GM23338 (cell line): ENCODE measurements around the gene DDX39A. TPM values are rescaled to one million over a fixed set of nuclear protein-coding genes. Genes with fewer than 3 reads are reported as not detected.

Experiments used
- ATAC-seq: fragments of 200-7000 bp; cut with Tn5 transposase; 3 replicates; pipeline ENCODE4 v1.9.1; 2020
- DNase-seq: peaks from one replicate; pipeline ENCODE4 v3.0.0-alpha.2; 2015; ENCODE audit warnings: low spot score
- H2AFZ ChIP-seq: fragments of 200-600 bp; sonication (generic); 2 replicates; pipeline ENCODE4 v1.8.0; 2016; ENCODE audit warnings: antibody characterized with exemption, mild to moderate bottlenecking, moderate library complexity
- H3F3A ChIP-seq: fragments of 200-600 bp; sonication (generic); replicated peaks from 2 replicates; pipeline ENCODE4 v1.8.0; 2017; ENCODE audit warnings: antibody characterized with exemption, mixed run types, low read depth
- H3K27ac ChIP-seq: fragments of 200-600 bp; sonication (generic); 2 replicates; pipeline ENCODE4 v1.6.1; 2016; ENCODE audit warnings: low read depth
- H3K27me3 ChIP-seq: fragments of 200-600 bp; sonication (generic); 2 replicates; pipeline ENCODE4 v1.8.0; 2016; ENCODE audit warnings: mild to moderate bottlenecking, mixed run types, moderate library complexity; ENCODE audit not compliant: insufficient read depth
- H3K36me3 ChIP-seq: fragments of 200-600 bp; sonication (generic); 2 replicates; pipeline ENCODE4 v1.8.0; 2016; ENCODE audit warnings: mild to moderate bottlenecking; ENCODE audit not compliant: insufficient read depth
- H3K4me1 ChIP-seq: fragments of 200-600 bp; sonication (generic); 2 replicates; pipeline ENCODE4 v1.8.0; 2016; ENCODE audit warnings: mild to moderate bottlenecking, moderate library complexity; ENCODE audit not compliant: insufficient read depth
- H3K4me2 ChIP-seq: fragments of 200-600 bp; sonication (generic); 2 replicates; pipeline ENCODE4 v1.7.1; 2017; ENCODE audit warnings: mixed run types
- H3K4me3 ChIP-seq: fragments of 200-600 bp; sonication (generic); 2 replicates; pipeline ENCODE4 v1.6.1; 2016; ENCODE audit warnings: mixed run types
- H3K79me2 ChIP-seq: fragments of 200-600 bp; sonication (generic); replicated peaks from 2 replicates; pipeline ENCODE4 v1.8.0; 2017; ENCODE audit warnings: mild to moderate bottlenecking; ENCODE audit not compliant: insufficient read depth
- H3K9me2 ChIP-seq: fragments of 200-600 bp; sonication (generic); 2 replicates; pipeline ENCODE4 v1.8.0; 2017; ENCODE audit not compliant: insufficient read depth
- H4K20me1 ChIP-seq: fragments of 200-600 bp; sonication (generic); replicated peaks from 2 replicates; pipeline ENCODE4 v1.8.0; 2017; ENCODE audit warnings: mild to moderate bottlenecking; ENCODE audit not compliant: insufficient read depth
- H3K27ac Mint-ChIP-seq: 2 replicates; pipeline ENCODE4 v1.8.0; 2020; ENCODE audit warnings: inconsistent platforms, mild to moderate bottlenecking, moderate library complexity, mixed read lengths
- H3K27me3 Mint-ChIP-seq: 3 replicates; pipeline ENCODE4 v1.8.0; 2022; ENCODE audit warnings: low read depth, mild to moderate bottlenecking, moderate library complexity, mixed read lengths, inconsistent platforms; ENCODE audit not compliant: insufficient read depth, poor library complexity
- H3K36me3 Mint-ChIP-seq: 3 replicates; pipeline ENCODE4 v1.8.0; 2021; ENCODE audit warnings: low read depth, mild to moderate bottlenecking, inconsistent platforms, moderate library complexity, mixed read lengths
- H3K4me1 Mint-ChIP-seq: 3 replicates; pipeline ENCODE4 v1.8.0; 2020; ENCODE audit warnings: mild to moderate bottlenecking, inconsistent platforms, mixed read lengths
- H3K4me3 Mint-ChIP-seq: 3 replicates; pipeline ENCODE4 v1.8.0; 2021; ENCODE audit warnings: moderate library complexity, mild to moderate bottlenecking, inconsistent platforms, mixed read lengths
- H3K9me3 Mint-ChIP-seq: 3 replicates; pipeline ENCODE4 v1.8.0; 2020; ENCODE audit warnings: moderate library complexity, mild to moderate bottlenecking, inconsistent platforms, mixed read lengths
- CREB1 ChIP-seq: fragments of 250-450 bp; sonication (Bioruptor Pico); IDR thresholded peaks from 2 replicates; pipeline ENCODE4 v1.5.0; 2020; ENCODE audit warnings: low read depth, mild to moderate bottlenecking, moderate library complexity
- CTCF ChIP-seq, 2 experiments: fragments of 200-600 bp in 1 of 2; sonication (generic) in 1 of 2; conservative IDR thresholded peaks; 2 replicates each; pipeline versions ENCODE4 v1.5.1 to v1.6.1; 2016 to 2017; ENCODE audit warnings: antibody characterized with exemption in 2 of 2, low read depth in 2 of 2, mild to moderate bottlenecking in 2 of 2, moderate library complexity in 1 of 2
- EZH2 ChIP-seq: fragments of 200-600 bp; sonication (generic); IDR thresholded peaks from one replicate; pipeline ENCODE4 v1.8.0; 2017; ENCODE audit warnings: antibody characterized with exemption, mild to moderate bottlenecking, low read depth; ENCODE audit not compliant: unreplicated experiment
- JUNB ChIP-seq: IDR thresholded peaks from one replicate; pipeline ENCODE4 v1.6.1; 2016; ENCODE audit warnings: antibody characterized with exemption; ENCODE audit not compliant: unreplicated experiment
- POLR2AphosphoS5 ChIP-seq: IDR thresholded peaks from 2 replicates; pipeline ENCODE4 v1.6.1; 2016; ENCODE audit warnings: antibody characterized with exemption, low read depth
- STAT1 ChIP-seq: IDR thresholded peaks from one replicate; pipeline ENCODE4 v1.6.1; 2016; ENCODE audit warnings: antibody characterized with exemption; ENCODE audit not compliant: unreplicated experiment
- ZNF114 ChIP-seq: fragments of 250-450 bp; sonication (Bioruptor Pico); IDR thresholded peaks from 2 replicates; pipeline ENCODE4 v1.5.0; 2020; ENCODE audit warnings: mild to moderate bottlenecking, moderate library complexity
- ZNF462 ChIP-seq: fragments of 250-450 bp; sonication (Bioruptor Pico); IDR thresholded peaks from 2 replicates; pipeline ENCODE4 v1.5.0; 2020; ENCODE audit warnings: mild to moderate bottlenecking, moderate library complexity
- polyA plus RNA-seq: library from polyadenylated mRNA; unstranded; fragments of >200 nt; fragmentation: Nextera tagmentation; extraction: Ambion mirVana; gene quantifications from 2 replicates; pipeline ENCODE4 v1.2.1, GENCODE V29; 2016
- total RNA-seq: library from RNA; depleted of rRNA; stranded (reverse); fragments of >200 nt; shearing (Covaris generic); gene quantifications from 2 replicates; pipeline ENCODE4 v1.2.3, GENCODE V29; 2014
- TF ChIP-seq, protein P1 (sequence below): IDR thresholded peaks from one replicate; pipeline ENCODE4 v1.6.1; 2018; ENCODE audit warnings: antibody characterized with exemption; ENCODE audit not compliant: unreplicated experiment
- TF ChIP-seq, protein P2 (sequence below): IDR thresholded peaks from 2 replicates; pipeline ENCODE4 v1.6.1; 2016; ENCODE audit warnings: antibody characterized with exemption

Gene DDX39A
- total and polyA plus RNA-seq, 2 experiments from 2014 or later, result 195 to 196 TPM

- TF ChIP-seq, protein P1, sequence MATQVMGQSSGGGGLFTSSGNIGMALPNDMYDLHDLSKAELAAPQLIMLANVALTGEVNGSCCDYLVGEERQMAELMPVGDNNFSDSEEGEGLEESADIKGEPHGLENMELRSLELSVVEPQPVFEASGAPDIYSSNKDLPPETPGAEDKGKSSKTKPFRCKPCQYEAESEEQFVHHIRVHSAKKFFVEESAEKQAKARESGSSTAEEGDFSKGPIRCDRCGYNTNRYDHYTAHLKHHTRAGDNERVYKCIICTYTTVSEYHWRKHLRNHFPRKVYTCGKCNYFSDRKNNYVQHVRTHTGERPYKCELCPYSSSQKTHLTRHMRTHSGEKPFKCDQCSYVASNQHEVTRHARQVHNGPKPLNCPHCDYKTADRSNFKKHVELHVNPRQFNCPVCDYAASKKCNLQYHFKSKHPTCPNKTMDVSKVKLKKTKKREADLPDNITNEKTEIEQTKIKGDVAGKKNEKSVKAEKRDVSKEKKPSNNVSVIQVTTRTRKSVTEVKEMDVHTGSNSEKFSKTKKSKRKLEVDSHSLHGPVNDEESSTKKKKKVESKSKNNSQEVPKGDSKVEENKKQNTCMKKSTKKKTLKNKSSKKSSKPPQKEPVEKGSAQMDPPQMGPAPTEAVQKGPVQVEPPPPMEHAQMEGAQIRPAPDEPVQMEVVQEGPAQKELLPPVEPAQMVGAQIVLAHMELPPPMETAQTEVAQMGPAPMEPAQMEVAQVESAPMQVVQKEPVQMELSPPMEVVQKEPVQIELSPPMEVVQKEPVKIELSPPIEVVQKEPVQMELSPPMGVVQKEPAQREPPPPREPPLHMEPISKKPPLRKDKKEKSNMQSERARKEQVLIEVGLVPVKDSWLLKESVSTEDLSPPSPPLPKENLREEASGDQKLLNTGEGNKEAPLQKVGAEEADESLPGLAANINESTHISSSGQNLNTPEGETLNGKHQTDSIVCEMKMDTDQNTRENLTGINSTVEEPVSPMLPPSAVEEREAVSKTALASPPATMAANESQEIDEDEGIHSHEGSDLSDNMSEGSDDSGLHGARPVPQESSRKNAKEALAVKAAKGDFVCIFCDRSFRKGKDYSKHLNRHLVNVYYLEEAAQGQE, result no peak
- TF ChIP-seq EZH2, result no peak
- TF ChIP-seq, protein P2, sequence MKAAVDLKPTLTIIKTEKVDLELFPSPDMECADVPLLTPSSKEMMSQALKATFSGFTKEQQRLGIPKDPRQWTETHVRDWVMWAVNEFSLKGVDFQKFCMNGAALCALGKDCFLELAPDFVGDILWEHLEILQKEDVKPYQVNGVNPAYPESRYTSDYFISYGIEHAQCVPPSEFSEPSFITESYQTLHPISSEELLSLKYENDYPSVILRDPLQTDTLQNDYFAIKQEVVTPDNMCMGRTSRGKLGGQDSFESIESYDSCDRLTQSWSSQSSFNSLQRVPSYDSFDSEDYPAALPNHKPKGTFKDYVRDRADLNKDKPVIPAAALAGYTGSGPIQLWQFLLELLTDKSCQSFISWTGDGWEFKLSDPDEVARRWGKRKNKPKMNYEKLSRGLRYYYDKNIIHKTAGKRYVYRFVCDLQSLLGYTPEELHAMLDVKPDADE, result no peak
- TF ChIP-seq JUNB, result no peak
- TF ChIP-seq ZNF114 (CRISPR knock-in tag), result no peak
- no peak for TF ChIP-seq POLR2AphosphoS5
- no peak for TF ChIP-seq STAT1
- TF ChIP-seq CREB1 (CRISPR knock-in tag), result no peak
- TF ChIP-seq CTCF (conservative IDR thresholded peaks at IDR 0.05; ENCODE audit: low read depth in 2 of 2), result no peak
Observed at GRCh38 chr19:14368011-14368513, 51.1 kb downstream of the DDX39A start (continued).

GRCh38 chr19:14367016-14367415 lies 52.1 kb downstream of the DDX39A start:
- Histone ChIP-seq H2AFZ (no peak overlapping the region), H3K36me3 (no peaks in the 10 kb centered on the region), H3K4me3 (no peak overlapping the region), H3K4me2 (no peak overlapping the region), H3K9me2 (no peaks in the 10 kb centered on the region), H3K79me2 (no peaks in the 10 kb centered on the region), H3F3A (peaks cover 12% of the 10 kb centered on the region; the same call in 1 of the 2 replicates), H3K4me1 (peaks cover 5% of the 10 kb centered on the region; the same call in 1 of the 2 replicates), H4K20me1 (no peaks in the 10 kb centered on the region), H3K27ac (no peak overlapping the region), H3K27me3 (no peaks in the 10 kb centered on the region)
- DNase-seq (no peak), ATAC-seq (no peak)
- Mint-ChIP-seq H3K27me3 (peaks cover 24% of the 10 kb centered on the region), H3K4me3 (no peak overlapping the region), H3K9me3 (no peaks in the 10 kb centered on the region), H3K36me3 (no peaks in the 10 kb centered on the region), H3K27ac (no peak overlapping the region), H3K4me1 (peaks cover 20% of the 10 kb centered on the region)
- TF ChIP-seq STAT1, result no peak
- TF ChIP-seq, protein P2, result no peak
- TF ChIP-seq JUNB, result no peak
- TF ChIP-seq POLR2AphosphoS5, result no peak
- no peak for TF ChIP-seq ZNF462 (CRISPR knock-in tag)
